SU-DHL-6 (cell line): ENCODE measurements around the gene SH2D3A.

ENCODE experiments used
- H2AFZ ChIP-seq: fragments of 200-600 bp; sonication (generic); 2 replicates; pipeline ENCODE4 v1.6.1; 2014; ENCODE audit warnings: low read depth, mild to moderate bottlenecking, moderate library complexity, mixed read lengths, antibody characterized with exemption, low read length; ENCODE audit not compliant: severe bottlenecking
- H3F3A ChIP-seq: fragments of 200-600 bp; shearing (Covaris generic); 2 replicates; pipeline ENCODE4 v1.6.0; 2016; ENCODE audit warnings: antibody characterized with exemption, mild to moderate bottlenecking; ENCODE audit not compliant: insufficient read depth
- H3K27ac ChIP-seq: fragments of 200-600 bp; sonication (generic); 2 replicates; pipeline ENCODE4 v1.5.1; 2016; ENCODE audit warnings: low read depth, mild to moderate bottlenecking, low read length, moderate library complexity, mixed read lengths
- H3K27me3 ChIP-seq: fragments of 200-600 bp; sonication (generic), shearing (Covaris generic); 2 replicates; pipeline ENCODE4 v1.6.0; 2014; ENCODE audit warnings: mild to moderate bottlenecking, low read length
- H3K36me3 ChIP-seq: fragments of 200-600 bp; sonication (generic); 2 replicates; pipeline ENCODE4 v1.6.1; 2014; ENCODE audit warnings: mild to moderate bottlenecking, low read length, mixed read lengths
- H3K4me2 ChIP-seq: fragments of 300-600, 200-600 bp; shearing (Covaris generic), sonication (generic); 2 replicates; pipeline ENCODE4 v1.6.0; 2014; ENCODE audit warnings: low read length, low read depth, mild to moderate bottlenecking; ENCODE audit not compliant: poor library complexity, severe bottlenecking
- H3K4me3 ChIP-seq: fragments of 200-600 bp; sonication (generic); 2 replicates; pipeline ENCODE4 v1.5.1; 2014; ENCODE audit warnings: antibody characterized with exemption, low read length, mild to moderate bottlenecking, mixed read lengths; ENCODE audit not compliant: insufficient read depth, poor library complexity, severe bottlenecking
- H3K79me2 ChIP-seq: fragments of 200-600 bp; sonication (generic); 2 replicates; pipeline ENCODE4 v1.6.1; 2014; ENCODE audit warnings: mild to moderate bottlenecking, low read length, moderate library complexity; ENCODE audit not compliant: insufficient read depth
- H3K9ac ChIP-seq: fragments of 200-600 bp; sonication (generic); 2 replicates; pipeline ENCODE4 v1.7.0; 2014; ENCODE audit warnings: mild to moderate bottlenecking, low read length
- H3K9me2 ChIP-seq: fragments of 200-600 bp; sonication (generic); replicated peaks from 2 replicates; pipeline ENCODE4 v1.6.1; 2014; ENCODE audit warnings: low read length; ENCODE audit not compliant: insufficient read depth
- H3K9me3 ChIP-seq: fragments of 200-600 bp; sonication (generic); 2 replicates; pipeline ENCODE4 v1.6.1; 2014; ENCODE audit warnings: low read length, mixed read lengths; ENCODE audit not compliant: insufficient read depth
- H4K20me1 ChIP-seq: fragments of 200-600 bp; sonication (generic); 2 replicates; pipeline ENCODE4 v1.6.1; 2014; ENCODE audit warnings: low read depth, mild to moderate bottlenecking, antibody characterized with exemption, low read length, moderate library complexity, mixed read lengths
- EZH2phosphoT487 ChIP-seq: fragments of 200-600 bp; sonication (generic), shearing (Covaris generic); conservative IDR thresholded peaks from 2 replicates; pipeline ENCODE4 v1.6.1; 2018; ENCODE audit warnings: mild to moderate bottlenecking, antibody characterized with exemption, low read length, moderate library complexity, mixed read lengths
- TF ChIP-seq, protein P1 (sequence below): fragments of 200-600 bp; sonication (generic); IDR thresholded peaks from one replicate; pipeline ENCODE4 v1.5.1; 2017; ENCODE audit warnings: antibody characterized with exemption, mild to moderate bottlenecking, low read length, moderate library complexity; ENCODE audit not compliant: insufficient read depth, poor library complexity, severe bottlenecking

SH2D3A gene

DNA sequence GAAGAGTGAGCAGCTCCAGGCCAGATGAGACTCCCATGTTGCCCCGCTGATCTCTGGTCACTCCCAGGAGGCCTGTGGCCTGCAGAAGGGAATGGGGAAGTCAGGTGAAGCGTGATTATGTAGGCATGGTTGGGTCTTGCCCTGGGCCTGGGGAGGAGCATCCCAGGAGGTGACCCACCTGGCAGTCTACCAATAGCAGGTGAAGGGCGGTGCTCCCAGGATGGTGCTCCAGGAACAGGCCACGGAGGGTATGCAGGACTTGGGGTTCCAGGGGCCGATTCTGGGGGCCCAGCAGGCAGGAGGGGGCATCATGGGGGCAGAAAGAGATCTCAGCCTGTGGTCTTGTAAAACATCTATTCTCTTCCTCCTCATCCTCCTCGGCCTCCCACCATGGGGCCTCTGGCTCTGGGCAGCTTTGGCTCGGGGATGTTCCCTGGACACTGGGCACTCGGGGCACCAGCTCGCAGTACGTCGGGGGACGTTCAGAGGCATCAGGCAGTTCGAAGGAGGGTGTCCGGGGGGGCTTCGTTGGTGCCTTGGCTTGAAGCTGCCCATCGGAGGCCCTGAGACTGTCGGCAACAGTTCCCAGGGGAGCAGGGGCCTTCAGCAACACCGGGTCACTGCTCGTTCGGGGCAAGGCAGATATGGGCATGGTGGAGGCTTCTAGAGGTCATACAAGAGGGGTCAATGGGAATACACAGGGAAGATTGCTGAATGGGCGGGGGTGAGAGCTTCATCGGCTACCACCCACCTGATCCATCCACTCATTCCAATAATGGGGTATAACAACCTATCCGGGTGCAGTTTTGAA is 12.4 kb downstream of the SH2D3A start:
- Histone ChIP-seq H3K27me3 (no peaks in the 10 kb centered on the region), H4K20me1 (no peaks in the 10 kb centered on the region), H3K79me2 (no peaks in the 10 kb centered on the region), H3F3A (0 out of 2 replicates have a peak, but pooled peaks cover 3% of the 10 kb centered on the region), H3K9me2 (no peaks in the 10 kb centered on the region), H3K9me3 (no peaks in the 10 kb centered on the region), H3K27ac (no peak overlapping the region), H3K9ac (no peak overlapping the region), H3K4me2 (no peak overlapping the region), H3K36me3 (no peaks in the 10 kb centered on the region), H2AFZ (no peak overlapping the region), H3K4me3 (no peak overlapping the region)
- TF ChIP-seq EZH2phosphoT487 = no peak
- TF ChIP-seq, protein P1, sequence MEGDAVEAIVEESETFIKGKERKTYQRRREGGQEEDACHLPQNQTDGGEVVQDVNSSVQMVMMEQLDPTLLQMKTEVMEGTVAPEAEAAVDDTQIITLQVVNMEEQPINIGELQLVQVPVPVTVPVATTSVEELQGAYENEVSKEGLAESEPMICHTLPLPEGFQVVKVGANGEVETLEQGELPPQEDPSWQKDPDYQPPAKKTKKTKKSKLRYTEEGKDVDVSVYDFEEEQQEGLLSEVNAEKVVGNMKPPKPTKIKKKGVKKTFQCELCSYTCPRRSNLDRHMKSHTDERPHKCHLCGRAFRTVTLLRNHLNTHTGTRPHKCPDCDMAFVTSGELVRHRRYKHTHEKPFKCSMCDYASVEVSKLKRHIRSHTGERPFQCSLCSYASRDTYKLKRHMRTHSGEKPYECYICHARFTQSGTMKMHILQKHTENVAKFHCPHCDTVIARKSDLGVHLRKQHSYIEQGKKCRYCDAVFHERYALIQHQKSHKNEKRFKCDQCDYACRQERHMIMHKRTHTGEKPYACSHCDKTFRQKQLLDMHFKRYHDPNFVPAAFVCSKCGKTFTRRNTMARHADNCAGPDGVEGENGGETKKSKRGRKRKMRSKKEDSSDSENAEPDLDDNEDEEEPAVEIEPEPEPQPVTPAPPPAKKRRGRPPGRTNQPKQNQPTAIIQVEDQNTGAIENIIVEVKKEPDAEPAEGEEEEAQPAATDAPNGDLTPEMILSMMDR = no peak

DNA sequence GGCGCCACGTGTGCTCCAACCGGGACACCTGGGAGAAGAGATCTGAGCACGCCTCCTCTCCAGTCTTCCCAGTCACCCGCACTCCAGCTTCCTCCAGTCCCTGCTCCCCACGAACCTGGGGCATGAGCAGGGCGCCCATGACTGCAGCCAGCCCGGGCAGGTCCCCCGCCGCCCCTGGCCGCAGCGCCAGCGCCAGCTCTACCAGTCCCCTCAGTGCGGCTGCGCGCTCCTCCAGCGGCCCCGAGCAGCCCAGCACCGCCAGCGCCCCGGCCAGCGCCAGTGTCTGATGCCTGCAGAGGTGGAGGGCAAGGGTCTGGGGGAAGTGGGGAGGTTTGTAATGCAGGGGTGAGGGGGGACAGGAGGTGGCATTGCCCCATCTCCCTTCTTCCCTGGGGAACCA is 13.1 kb downstream of the SH2D3A start:
- H3K9me2 ChIP-seq = no peaks in the 10 kb centered on the region
- H3K27ac ChIP-seq = no peak overlapping the region
- TF ChIP-seq, protein P1 = no peak
- TF ChIP-seq EZH2phosphoT487 = no peak
- 0 out of 2 replicates have a peak, but pooled peaks cover 3% of the 10 kb centered on the region for H3F3A ChIP-seq
- no peak overlapping the region for H3K4me3 ChIP-seq
- H4K20me1 ChIP-seq = no peaks in the 10 kb centered on the region
- H2AFZ ChIP-seq = no peak overlapping the region
- no peak overlapping the region for H3K4me2 ChIP-seq
- H3K27me3 ChIP-seq = no peaks in the 10 kb centered on the region
- no peaks in the 10 kb centered on the region for H3K36me3 ChIP-seq
- H3K79me2 ChIP-seq = no peaks in the 10 kb centered on the region
- H3K9ac ChIP-seq = no peak overlapping the region
- H3K9me3 ChIP-seq = no peaks in the 10 kb centered on the region

DNA sequence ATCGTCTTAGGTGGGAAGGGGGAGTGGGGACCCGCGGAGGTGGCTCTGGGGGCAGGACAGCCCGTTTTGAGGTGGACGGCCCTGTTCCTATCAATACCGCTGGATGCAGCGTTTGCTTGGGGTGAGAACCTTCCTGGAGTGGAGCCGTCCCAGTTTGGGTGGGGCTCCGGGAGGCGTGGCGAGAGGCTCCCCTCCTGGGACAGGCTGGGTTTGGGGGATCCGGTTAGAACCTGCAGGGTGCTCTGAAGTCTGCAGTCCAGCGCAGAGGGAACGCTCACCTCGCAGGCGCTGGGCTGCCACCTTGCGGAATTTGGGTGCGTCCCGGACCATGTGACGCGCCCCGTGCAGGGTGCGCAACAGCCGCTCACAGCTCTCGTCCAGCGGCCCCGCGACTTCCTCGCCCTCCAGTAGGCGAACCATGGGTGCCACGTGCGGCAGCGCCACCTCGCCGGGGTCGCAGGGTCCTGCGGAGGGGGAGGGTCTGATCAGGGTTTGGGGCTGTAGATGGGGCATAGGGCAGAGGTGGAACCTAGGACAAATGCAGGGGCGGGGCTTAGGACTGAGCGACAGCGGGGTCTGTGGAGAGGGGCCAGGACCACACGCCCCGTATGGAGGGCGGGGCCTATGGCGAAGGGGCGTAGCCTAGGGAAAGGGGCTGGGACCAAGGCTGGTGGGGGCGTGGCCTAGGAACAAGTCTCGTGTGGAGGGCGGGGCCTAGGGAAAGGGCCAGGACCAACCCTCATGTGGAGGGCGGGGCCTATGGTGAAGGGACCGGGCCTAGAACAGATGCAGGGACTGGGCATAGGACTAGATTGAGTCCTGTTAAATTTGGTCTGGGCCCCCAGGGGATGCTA is 13.8 kb downstream of the SH2D3A start:
- H3K79me2 ChIP-seq = no peaks in the 10 kb centered on the region
- H3K4me3 ChIP-seq = peak overlapping the region; percentile 50
- no peaks in the 10 kb centered on the region for H3K27me3 ChIP-seq
- H3K9me3 ChIP-seq = no peaks in the 10 kb centered on the region
- H3K9ac ChIP-seq = peak overlapping the region; percentile 43
- H3K36me3 ChIP-seq = no peaks in the 10 kb centered on the region
- H4K20me1 ChIP-seq = no peaks in the 10 kb centered on the region
- no peaks in the 10 kb centered on the region for H3K9me2 ChIP-seq
- 0 out of 2 replicates have a peak, but pooled peaks cover 3% of the 10 kb centered on the region for H3F3A ChIP-seq
- peak overlapping the region; percentile 89 for H2AFZ ChIP-seq
- TF ChIP-seq EZH2phosphoT487 = no peak
- TF ChIP-seq, protein P1 = peak; percentile 36
- peak overlapping the region; percentile 59 for H3K4me2 ChIP-seq
- peak overlapping the region; percentile 45 for H3K27ac ChIP-seq
